GDM1 (cell line): ENCODE data around the gene MRPS21.

Experiments used
- DNase-seq: peaks from one replicate; lab custom pipeline; 2025; lab: John Stamatoyannopoulos, UW

Gene MRPS21

DNA sequence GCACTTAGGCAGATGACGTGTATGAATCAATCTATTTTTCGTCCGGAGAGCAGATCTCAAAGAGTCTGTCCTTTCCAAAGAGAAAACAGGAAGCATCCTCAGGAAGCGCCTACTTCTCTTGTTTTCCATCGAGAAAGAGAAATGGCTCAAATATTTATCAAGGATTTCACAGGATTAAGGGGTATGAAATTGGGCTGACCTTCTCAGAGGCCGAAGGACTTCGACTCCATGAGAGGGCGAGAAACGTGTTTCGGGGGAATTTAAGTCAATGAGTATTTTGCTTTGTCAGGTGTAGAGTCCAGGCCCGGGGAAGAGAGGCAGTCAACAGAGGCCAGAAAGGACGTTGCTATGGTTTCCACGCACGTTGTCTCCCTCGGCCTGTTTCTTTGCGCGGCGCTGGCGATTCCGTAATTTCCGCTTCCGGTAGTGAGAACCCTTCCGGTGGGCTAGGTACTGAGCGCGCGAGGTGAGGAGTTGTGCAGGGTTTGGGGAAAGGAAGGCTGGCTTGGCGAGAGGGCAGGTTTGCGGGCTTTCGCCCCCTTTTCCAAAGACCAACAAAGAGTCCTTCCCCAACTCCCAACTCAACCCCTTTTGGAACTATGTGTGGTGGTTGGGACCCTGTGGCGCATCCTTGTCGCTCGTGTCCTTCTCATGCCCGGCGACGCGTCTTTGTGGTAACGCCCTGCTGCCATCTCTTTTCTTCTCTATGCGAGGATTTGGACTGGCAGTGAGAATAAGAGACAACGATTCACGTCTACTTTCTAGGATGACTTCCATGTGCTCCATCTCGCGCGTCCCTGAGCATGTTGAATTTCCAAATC is at the start of gene MRPS21:
MRPS21 (plus strand) TSS at position 429 of the 821 bp plus-strand sequence. CDS start 506 bp downstream, outside the sequence.
- DNase-seq: peak; percentile 79

GRCh38 chr1:150249936-150250335 is 43.7 kb upstream of the MRPS21 start:
- DNase-seq: no peak

- DNase-seq: no peak
Measured at GRCh38 chr1:150256198-150256553, 37.5 kb upstream of the MRPS21 start.

DNA sequence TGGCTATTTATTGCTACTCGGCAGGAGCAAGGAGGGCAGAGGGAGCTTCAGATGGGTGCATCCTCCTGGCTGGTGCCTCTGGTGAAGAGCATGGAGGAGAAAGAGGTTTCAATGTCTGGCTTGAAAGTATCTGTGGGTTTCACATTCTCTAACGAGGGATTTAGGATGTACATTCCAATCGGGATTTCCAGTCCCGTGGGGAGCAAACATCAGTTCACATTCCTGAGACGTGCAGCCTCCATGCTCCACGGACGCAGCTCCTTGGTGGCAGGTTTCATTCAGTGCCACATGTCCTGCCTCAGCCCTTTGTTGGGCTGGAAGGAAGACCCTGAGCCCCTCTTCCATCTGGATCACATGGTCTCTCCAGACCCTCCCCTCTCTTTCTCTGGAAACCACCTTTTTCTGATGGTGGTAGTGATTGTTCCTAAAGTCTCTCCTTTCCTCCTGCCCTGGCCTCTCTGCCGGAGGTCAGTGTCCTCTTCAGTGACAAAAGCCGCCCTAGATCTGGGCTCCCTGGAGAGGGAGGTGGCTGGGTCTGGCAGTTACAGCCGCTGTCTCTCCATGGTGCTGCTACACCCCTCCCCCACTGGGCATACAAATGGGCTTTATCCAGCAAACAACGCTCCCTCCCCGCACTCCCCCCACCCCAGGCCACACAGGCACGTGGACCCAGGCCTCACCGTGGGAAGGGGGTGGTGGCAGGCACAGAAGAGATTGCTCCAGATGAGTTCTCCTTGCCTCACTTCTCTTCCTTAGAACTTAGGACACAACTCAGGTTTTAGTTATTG is 36.9 kb upstream of the MRPS21 start:
- DNase-seq: no peak

DNA sequence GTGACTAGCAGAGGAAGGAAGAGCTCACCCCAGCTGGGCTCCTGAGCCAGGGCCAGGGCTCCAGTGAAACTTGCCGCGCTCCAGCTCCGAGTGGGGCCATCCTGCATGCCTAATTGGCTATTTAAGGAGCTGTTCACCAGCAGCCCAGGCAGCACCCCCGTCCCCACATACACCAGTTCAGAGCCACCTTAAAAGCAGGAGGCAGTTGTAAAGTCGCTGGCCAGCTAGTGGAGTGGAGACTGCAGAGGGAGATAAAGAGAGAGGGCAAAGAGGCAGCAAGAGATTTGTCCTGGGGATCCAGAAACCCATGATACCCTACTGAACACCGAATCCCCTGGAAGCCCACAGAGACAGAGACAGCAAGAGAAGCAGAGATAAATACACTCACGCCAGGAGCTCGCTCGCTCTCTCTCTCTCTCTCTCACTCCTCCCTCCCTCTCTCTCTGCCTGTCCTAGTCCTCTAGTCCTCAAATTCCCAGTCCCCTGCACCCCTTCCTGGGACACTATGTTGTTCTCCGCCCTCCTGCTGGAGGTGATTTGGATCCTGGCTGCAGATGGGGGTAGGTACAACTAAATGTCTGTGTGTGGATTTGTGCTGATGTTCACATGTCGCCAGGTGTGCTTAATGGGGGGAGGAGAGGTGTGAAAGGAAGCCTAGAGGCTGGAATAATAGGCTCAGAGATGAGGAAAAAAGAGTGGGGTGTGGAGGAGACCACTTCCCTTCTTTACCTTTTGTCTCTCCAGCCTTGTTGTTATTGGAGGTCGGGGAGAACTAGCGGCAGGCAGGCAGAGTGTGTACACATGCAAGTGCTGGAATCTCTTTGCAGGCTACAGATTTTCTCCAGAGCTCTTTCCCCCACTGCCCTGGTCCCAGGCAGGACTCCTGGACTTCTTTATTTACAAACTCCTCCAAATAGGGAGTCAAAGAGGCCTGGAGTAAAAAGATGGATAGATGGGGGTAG is 35.8 kb upstream of the MRPS21 start, which contains the start of gene CA14:
CA14 (plus strand) TSS at position 151 of the 962 bp plus-strand sequence; CDS start at position 506, 355 bp downstream.
- no peak for DNase-seq

GRCh38 chr1:150259217-150259616 is 34.4 kb upstream of the MRPS21 start:
- DNase-seq: no peak

GRCh38 chr1:150259758-150260669 is 33.6 kb upstream of the MRPS21 start:
- no peak for DNase-seq

DNA sequence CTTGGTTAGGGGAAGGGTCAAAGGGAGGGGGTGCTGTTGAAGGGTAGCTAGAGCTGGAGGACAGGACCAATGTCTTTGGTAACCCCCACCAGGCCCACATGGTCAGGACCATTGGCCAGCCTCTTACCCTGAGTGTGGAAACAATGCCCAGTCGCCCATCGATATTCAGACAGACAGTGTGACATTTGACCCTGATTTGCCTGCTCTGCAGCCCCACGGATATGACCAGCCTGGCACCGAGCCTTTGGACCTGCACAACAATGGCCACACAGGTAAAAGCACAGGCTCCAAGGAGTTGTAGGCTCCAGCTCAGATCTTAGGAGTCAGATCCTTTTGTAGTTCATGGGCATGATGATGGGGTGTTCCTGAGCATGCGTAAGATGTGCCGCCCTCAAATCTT is 32.3 kb upstream of the MRPS21 start:
- no peak for DNase-seq

GRCh38 chr1:150262388-150263320 is 31.0 kb upstream of the MRPS21 start:
- no peak for DNase-seq

DNA sequence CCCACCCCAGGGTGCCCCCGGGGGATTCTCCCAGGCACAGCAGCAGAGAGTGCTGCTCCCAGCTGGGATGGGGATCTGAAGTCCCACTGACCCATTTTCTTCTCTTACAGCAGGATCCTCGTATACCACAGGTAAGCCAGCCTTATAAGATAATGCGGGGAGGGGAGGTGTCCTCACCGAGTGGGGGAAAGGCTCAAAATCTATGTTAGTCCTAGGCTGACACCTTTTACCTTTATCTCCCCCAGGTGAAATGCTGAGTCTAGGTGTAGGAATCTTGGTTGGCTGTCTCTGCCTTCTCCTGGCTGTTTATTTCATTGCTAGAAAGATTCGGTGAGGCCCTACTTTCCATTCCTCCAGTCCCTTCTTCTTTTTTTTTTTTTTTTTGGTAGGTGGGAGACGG is 30.1 kb upstream of the MRPS21 start:
- DNase-seq: no peak

DNA sequence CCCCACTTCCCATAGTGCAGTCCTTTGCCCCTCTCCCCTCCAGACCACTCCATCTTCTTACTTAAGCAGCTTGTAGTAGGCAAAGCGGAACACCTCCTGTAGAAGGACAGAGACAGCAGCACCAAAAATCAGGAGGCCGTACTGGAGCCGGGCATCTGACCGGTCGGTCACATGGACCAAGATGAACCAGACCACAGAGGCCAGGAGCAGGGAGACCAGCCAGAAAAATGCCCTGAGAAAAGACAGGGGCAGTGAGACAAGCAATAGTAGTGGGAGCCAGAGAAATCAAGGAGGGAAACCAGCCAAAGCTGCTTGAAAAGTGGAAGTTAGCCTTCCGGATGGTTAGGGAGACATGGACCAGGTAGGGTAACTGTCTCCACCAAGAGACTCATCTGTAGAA is 25.8 kb upstream of the MRPS21 start:
- DNase-seq: no peak

DNA sequence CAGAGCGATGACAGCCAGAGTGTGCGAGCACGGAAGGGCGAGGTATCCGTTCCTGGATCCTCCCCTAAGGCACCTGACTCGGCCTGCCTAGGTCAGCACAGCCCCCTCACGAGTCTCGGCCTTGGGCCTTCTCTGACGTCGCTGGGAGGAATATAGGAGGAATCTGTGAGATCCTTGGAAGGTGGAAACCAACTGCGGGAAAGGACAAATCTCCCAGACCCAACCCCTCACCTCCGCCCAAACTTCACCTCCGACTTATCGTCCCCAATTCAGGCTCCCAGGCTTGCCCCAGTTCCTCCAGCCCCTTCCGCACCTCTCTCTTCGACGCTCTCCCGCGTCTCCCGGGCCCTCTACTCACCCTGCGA is 25.3 kb upstream of the MRPS21 start:
- no peak for DNase-seq

DNA sequence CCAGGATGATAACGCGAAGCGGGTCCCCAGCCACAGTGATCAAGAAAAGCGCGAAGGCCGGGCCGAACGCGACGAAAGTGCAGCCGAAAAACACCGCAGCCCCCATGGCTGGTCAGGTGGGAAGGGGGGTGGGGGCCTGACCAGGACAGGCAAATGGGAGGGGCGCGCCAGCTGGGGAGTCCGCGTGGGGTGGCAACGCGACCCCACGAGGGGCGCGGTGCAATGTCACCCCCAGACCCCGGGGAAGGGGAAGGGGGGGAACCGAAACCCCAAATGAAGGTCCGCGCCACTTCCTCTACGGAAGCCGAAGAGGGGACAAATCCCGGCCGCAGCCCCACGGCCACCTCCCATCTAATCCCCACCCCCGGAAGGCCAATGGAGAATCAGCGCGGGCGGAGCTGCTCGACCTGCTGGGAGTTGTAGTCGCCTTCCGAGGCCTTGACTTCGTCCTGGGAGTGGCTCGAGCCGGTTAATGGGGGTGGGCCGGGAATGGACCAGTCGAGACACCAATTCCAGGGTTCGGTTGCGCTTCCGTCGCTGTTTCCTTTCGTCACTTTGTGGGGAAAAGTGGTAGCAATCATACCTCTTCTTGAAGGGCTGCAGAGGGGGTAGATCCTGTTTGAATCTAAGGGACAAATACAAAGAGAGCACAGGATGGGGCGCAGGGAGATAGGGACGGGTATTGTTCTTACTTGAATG is 24.8 kb upstream of the MRPS21 start, which contains the start of gene APH1A:
APH1A (minus strand) TSS at position 312 of the 699 bp plus-strand sequence; CDS start at position 106, 206 bp downstream.
- DNase-seq: peak; percentile 94

DNA sequence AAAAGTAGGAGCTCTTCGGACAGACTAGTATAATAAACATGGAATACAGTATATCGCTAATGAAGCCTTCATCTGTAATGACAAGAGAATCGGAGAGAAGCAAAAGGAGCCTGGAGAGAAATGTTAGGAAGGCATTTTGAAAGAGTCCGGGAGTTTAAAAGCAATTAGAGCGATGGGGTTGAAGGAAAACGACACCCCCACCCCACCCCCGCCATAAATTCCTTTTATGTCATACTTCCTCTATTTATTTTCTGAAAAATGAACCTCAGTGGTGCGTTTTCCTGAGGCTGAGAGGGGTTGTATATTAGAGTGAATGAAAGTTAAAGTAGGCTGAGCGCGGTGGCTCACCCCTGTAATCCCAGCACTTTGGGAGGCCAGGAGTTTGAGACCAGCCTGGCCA is 24.2 kb upstream of the MRPS21 start:
- no peak for DNase-seq

- no peak for DNase-seq
Measured at GRCh38 chr1:150271291-150271959, 22.2 kb upstream of the MRPS21 start.

DNA sequence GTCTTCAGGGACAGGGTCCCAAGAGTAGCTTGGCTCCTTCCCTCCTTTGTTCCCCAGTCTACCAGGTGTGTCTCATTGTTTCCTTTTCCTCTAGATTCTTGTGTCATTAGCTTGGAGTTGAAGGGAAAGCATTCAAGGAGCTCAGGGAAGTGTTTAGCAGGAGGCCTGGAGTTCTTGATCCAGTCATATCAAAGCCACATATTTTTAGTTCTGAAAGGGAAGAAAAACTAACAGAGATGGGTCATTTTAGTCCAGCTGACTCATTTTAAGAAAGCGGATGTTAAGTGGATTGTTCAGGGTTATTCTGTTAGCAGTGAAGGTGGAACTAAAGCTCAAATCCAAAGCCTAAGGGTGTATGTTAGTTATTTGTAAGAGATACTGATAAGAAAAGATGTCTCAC is 20.4 kb upstream of the MRPS21 start:
- no peak for DNase-seq

DNA sequence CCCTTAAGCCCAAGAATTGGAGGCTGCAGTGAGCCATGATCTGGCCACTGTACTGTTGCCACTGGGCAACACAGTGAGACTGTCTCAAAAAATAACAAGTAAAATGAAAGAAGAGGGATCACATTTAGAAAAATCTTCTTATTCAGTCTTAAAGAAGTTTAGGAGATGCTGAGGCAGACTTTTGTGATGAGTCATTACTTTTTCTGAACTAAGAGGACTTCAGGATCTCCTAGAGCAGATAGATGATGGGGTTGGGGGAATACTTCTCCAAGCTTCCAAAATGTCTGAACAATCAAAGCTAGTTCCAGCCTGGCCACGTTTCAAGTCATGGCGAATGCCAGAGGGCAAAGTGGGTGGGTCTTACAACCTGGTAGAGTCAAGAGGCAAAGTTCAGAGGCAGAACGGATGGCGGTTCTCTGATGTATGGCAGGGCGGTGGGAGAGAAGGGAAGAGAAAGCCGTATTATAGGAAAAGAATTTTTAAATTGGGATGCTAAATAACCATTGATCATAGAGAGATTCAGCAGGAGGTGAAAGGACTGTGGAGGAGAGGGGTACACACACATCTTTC is 13.4 kb upstream of the MRPS21 start:
- no peak for DNase-seq

DNA sequence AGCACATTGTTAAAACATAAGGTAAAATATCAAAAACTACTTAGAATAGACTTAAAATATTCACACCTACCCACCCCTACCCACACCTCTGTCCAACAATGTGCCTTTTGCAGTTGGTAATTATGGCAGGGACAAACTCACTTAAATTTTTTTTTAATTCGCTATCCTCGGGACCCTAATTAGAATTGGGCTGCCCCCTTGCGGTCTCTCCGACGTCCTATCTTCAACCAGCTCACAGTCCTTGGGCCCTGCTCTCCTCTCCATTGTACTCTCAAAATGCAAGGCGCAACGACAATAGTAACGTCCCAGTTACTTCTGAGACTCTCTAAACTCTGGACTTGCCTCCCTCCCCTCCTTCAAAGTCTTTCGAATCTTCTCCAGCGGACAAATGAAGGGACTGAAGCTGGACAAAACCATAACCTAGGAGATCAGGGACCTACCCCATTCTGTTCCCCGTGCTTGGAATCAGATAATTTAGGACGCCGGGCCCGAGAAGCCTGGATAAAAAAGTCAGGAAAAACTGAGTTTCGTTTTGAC is 12.4 kb upstream of the MRPS21 start:
- DNase-seq: peak; percentile 44
